HL-60 (cell line): ENCODE results near the gene CALML6.

Experiments
- DNase-seq, 2 experiments: peaks; one replicate each; pipeline ENCODE4 v3.0.0-alpha.2; 2010 to 2020; ENCODE audit warnings: low read depth in 1 of 2, low spot score in 1 of 2
- H3K27ac ChIP-seq: fragments of 250-450 bp; sonication (Bioruptor Pico); replicated peaks from 2 replicates; pipeline ENCODE4 v1.5.1; 2020; ENCODE audit warnings: mild to moderate bottlenecking, moderate library complexity
- H3K27me3 ChIP-seq: fragments of 250-450 bp; sonication (Bioruptor Pico); 2 replicates; pipeline ENCODE4 v1.5.1; 2021; ENCODE audit warnings: mild to moderate bottlenecking, moderate library complexity; ENCODE audit not compliant: insufficient read depth, poor library complexity, severe bottlenecking
- H3K4me3 ChIP-seq: replicated peaks from 2 replicates; pipeline ENCODE4 v1.5.1; 2011; ENCODE audit warnings: mild to moderate bottlenecking, control low read depth, low read length; ENCODE audit not compliant: insufficient read depth
- GABPA ChIP-seq: IDR thresholded peaks from 2 replicates; pipeline ENCODE4 v1.6.1; 2012; ENCODE audit warnings: low read depth
- POLR2AphosphoS5 ChIP-seq: IDR thresholded peaks from 2 replicates; pipeline ENCODE4 v1.6.1; 2012; ENCODE audit warnings: low read depth
- SPI1 ChIP-seq: IDR thresholded peaks from 2 replicates; pipeline ENCODE4 v1.6.1; 2012; ENCODE audit warnings: low read depth, mild to moderate bottlenecking, borderline replicate concordance
- TF ChIP-seq, protein P1 (sequence below): IDR thresholded peaks from one replicate; pipeline ENCODE4 v1.5.1; 2011; ENCODE audit warnings: low read length, control low read depth, inconsistent platforms; ENCODE audit not compliant: insufficient read depth
- TF ChIP-seq, protein P2 (sequence below): IDR thresholded peaks from 2 replicates; pipeline ENCODE4 v1.6.1; 2012; ENCODE audit warnings: low read depth; ENCODE audit not compliant: insufficient replicate concordance

CALML6 gene

GRCh38 chr1:1922956-1923833 is 8.1 kb downstream of the CALML6 start:
- Histone ChIP-seq H3K27ac (no peak overlapping the region), H3K27me3 (peaks cover 7% of the 10 kb centered on the region), H3K4me3 (no peak overlapping the region)
- DNase-seq = no peak
- TF ChIP-seq POLR2AphosphoS5 (no peak), SPI1 (no peak), GABPA (no peak)
- TF ChIP-seq, protein P1, sequence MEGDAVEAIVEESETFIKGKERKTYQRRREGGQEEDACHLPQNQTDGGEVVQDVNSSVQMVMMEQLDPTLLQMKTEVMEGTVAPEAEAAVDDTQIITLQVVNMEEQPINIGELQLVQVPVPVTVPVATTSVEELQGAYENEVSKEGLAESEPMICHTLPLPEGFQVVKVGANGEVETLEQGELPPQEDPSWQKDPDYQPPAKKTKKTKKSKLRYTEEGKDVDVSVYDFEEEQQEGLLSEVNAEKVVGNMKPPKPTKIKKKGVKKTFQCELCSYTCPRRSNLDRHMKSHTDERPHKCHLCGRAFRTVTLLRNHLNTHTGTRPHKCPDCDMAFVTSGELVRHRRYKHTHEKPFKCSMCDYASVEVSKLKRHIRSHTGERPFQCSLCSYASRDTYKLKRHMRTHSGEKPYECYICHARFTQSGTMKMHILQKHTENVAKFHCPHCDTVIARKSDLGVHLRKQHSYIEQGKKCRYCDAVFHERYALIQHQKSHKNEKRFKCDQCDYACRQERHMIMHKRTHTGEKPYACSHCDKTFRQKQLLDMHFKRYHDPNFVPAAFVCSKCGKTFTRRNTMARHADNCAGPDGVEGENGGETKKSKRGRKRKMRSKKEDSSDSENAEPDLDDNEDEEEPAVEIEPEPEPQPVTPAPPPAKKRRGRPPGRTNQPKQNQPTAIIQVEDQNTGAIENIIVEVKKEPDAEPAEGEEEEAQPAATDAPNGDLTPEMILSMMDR = no peak
- TF ChIP-seq, protein P2, sequence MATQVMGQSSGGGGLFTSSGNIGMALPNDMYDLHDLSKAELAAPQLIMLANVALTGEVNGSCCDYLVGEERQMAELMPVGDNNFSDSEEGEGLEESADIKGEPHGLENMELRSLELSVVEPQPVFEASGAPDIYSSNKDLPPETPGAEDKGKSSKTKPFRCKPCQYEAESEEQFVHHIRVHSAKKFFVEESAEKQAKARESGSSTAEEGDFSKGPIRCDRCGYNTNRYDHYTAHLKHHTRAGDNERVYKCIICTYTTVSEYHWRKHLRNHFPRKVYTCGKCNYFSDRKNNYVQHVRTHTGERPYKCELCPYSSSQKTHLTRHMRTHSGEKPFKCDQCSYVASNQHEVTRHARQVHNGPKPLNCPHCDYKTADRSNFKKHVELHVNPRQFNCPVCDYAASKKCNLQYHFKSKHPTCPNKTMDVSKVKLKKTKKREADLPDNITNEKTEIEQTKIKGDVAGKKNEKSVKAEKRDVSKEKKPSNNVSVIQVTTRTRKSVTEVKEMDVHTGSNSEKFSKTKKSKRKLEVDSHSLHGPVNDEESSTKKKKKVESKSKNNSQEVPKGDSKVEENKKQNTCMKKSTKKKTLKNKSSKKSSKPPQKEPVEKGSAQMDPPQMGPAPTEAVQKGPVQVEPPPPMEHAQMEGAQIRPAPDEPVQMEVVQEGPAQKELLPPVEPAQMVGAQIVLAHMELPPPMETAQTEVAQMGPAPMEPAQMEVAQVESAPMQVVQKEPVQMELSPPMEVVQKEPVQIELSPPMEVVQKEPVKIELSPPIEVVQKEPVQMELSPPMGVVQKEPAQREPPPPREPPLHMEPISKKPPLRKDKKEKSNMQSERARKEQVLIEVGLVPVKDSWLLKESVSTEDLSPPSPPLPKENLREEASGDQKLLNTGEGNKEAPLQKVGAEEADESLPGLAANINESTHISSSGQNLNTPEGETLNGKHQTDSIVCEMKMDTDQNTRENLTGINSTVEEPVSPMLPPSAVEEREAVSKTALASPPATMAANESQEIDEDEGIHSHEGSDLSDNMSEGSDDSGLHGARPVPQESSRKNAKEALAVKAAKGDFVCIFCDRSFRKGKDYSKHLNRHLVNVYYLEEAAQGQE = no peak

DNA sequence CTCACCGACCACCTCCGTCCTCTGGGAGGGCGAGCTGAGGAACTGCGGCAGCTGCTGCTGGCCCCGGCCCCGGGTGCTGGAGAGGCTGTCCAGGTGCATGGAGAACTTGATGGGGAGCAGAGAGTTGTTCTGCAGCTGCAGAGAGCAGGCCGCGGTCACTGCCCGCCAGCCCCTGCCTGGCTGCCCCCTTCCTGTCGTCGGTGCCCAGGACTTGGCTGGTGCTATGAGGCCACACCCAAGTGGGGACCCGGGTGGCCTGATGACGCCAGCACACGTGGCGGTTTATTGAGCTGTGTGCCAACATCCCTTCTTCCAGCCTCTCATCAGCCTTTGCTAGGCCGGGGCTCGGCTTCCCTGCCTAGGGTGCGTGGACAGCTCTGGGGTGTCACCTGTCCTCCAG is 9.3 kb downstream of the CALML6 start:
- Histone ChIP-seq H3K4me3 (no peak overlapping the region), H3K27ac (no peak overlapping the region), H3K27me3 (peaks cover 7% of the 10 kb centered on the region)
- no peak for DNase-seq
- TF ChIP-seq GABPA = no peak
- no peak for TF ChIP-seq POLR2AphosphoS5
- TF ChIP-seq, protein P2 = no peak
- TF ChIP-seq, protein P1 = no peak
- no peak for TF ChIP-seq SPI1

DNA sequence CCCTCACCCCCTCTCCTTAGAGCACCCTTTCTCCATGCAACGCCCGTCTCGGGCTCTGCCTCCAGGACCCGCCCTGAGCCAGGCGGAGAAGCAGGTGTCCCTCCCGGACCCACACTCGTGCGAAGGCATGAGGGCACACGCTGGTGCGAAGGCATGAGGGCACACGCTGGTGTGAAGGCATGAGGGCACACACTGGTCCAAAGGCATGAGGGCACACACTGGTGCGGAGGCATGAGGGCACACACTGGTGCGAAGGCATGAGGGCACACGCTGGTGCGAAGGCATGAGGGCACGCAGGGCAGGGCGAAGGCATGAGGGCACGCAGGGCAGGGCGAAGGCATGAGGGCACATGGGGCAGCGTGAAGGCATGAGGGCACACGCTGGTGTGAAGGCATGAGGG is 9.8 kb downstream of the CALML6 start:
- H3K27me3 ChIP-seq = peaks cover 7% of the 10 kb centered on the region
- TF ChIP-seq, protein P2 = no peak
- no peak for TF ChIP-seq SPI1
- TF ChIP-seq POLR2AphosphoS5 = no peak
- no peak for TF ChIP-seq GABPA
- TF ChIP-seq, protein P1 = no peak
- DNase-seq = no peak
- H3K4me3 ChIP-seq = no peak overlapping the region
- no peak overlapping the region for H3K27ac ChIP-seq
